ENCODE measurements around the gene PDSS1. TPM values are rescaled to one million over a fixed set of nuclear protein-coding genes. Genes with fewer than 3 reads are reported as not detected.
"Not testable (repeated sequence)": the region's sequence is repeated elsewhere in the genome, so short reads cannot be mapped to it uniquely, and the experiment has no call there.

Gene PDSS1
- total RNA-seq, 1 donor from 2014 or later: 8.7 TPM

GRCh38 chr10:26682931-26683330 is 14.6 kb upstream of the PDSS1 start:
- intact Hi-C loops (cut with micrococcal nuclease): loop anchor here (2.0 kb wide), 1 partner anchor 16 kb away; no protein-coding TSS in a partner anchor
- no peak for DNase-seq
- no peaks in the 10 kb centered on the region for H3K36me3 Mint-ChIP-seq (ENCODE audit: low read depth)
- H3K27me3 Mint-ChIP-seq: peaks cover 8% of the 10 kb centered on the region
- ChIA-PET POLR2A (no interaction called here), CTCF (interaction anchor here (1.2 to 1.9 kb wide), 2 partner anchors 44 to 198 kb away, joined by 3 to 11 read pairs; no protein-coding TSS in a partner anchor)
- no peak overlapping the region for H3K4me3 Mint-ChIP-seq
- H3K9me3 Mint-ChIP-seq: no peaks in the 10 kb centered on the region
- ATAC-seq (ENCODE audit: low read depth): no peak
- H3K27ac Mint-ChIP-seq: no peak overlapping the region
- no peak for TF ChIP-seq CTCF (IDR thresholded peaks at IDR 0.05)
- peaks cover 2% of the 10 kb centered on the region for H3K4me1 Mint-ChIP-seq

- H3K36me3 Mint-ChIP-seq (ENCODE audit: low read depth); H3K4me1 Mint-ChIP-seq; POLR2A ChIA-PET; DNase-seq; H3K27ac Mint-ChIP-seq; H3K4me3 Mint-ChIP-seq; H3K9me3 Mint-ChIP-seq: not testable (repeated sequence)
- peak; percentile 84 for ATAC-seq (ENCODE audit: low read depth)
- CTCF ChIA-PET: interaction anchor here (1.2 to 1.9 kb wide), 2 partner anchors 42 to 197 kb away, joined by 7 to 8 read pairs; no protein-coding TSS in a partner anchor
- intact Hi-C loops (cut with micrococcal nuclease): loop anchor here (1.0 kb wide), 1 partner anchor 198 kb away; no protein-coding TSS in a partner anchor
- H3K27me3 Mint-ChIP-seq: peaks cover 13% of the 10 kb centered on the region
Observed at GRCh38 chr10:26684667-26685264, 12.7 kb upstream of the PDSS1 start.

- TF ChIP-seq CTCF (IDR thresholded peaks at IDR 0.05): no peak
- peaks cover 15% of the 10 kb centered on the region for H3K27me3 Mint-ChIP-seq
- H3K36me3 Mint-ChIP-seq (ENCODE audit: low read depth): no peaks in the 10 kb centered on the region
- no peak for ATAC-seq (ENCODE audit: low read depth)
- no peak overlapping the region for H3K27ac Mint-ChIP-seq
- no peak overlapping the region for H3K4me3 Mint-ChIP-seq
- H3K9me3 Mint-ChIP-seq: no peaks in the 10 kb centered on the region
- intact Hi-C loops (cut with micrococcal nuclease): no loop called here
- DNase-seq: no peak
- POLR2A ChIA-PET: no interaction called here
- CTCF ChIA-PET: interaction anchor here (1.2 to 1.9 kb wide), 3 partner anchors 41 to 196 kb away, joined by 7 to 10 read pairs (median 8); no protein-coding TSS in a partner anchor
- peaks cover 2% of the 10 kb centered on the region for H3K4me1 Mint-ChIP-seq
Observed at GRCh38 chr10:26685441-26685840, 12.1 kb upstream of the PDSS1 start.

GRCh38 chr10:26689399-26689798 is 8.1 kb upstream of the PDSS1 start:
- intact Hi-C loops (cut with micrococcal nuclease): no loop called here
- ATAC-seq (ENCODE audit: low read depth) (no peak), DNase-seq (no peak)
- H3K4me1 Mint-ChIP-seq: peaks cover 2% of the 10 kb centered on the region
- no peaks in the 10 kb centered on the region for H3K36me3 Mint-ChIP-seq (ENCODE audit: low read depth)
- H3K9me3 Mint-ChIP-seq: no peaks in the 10 kb centered on the region
- H3K4me3 Mint-ChIP-seq: no peak overlapping the region
- H3K27me3 Mint-ChIP-seq: peaks cover 16% of the 10 kb centered on the region
- ChIA-PET POLR2A (no interaction called here), CTCF (no interaction called here)
- no peak for TF ChIP-seq CTCF (IDR thresholded peaks at IDR 0.05)
- no peak overlapping the region for H3K27ac Mint-ChIP-seq

- DNase-seq (no peak), ATAC-seq (ENCODE audit: low read depth) (no peak)
- CTCF ChIA-PET: interaction anchor here (1.2 kb wide), 1 partner anchor 35 kb away, joined by 6 read pairs; no protein-coding TSS in a partner anchor
- TF ChIP-seq CTCF (IDR thresholded peaks at IDR 0.05): no peak
- intact Hi-C loops (cut with micrococcal nuclease): loop anchor here (10.0 kb wide), 1 partner anchor 356 kb away; no protein-coding TSS in a partner anchor
- Mint-ChIP-seq H3K27ac (no peak overlapping the region), H3K36me3 (ENCODE audit: low read depth) (no peaks in the 10 kb centered on the region), H3K9me3 (no peaks in the 10 kb centered on the region), H3K4me1 (no peaks in the 10 kb centered on the region), H3K4me3 (no peak overlapping the region), H3K27me3 (peaks cover 16% of the 10 kb centered on the region)
- POLR2A ChIA-PET: no interaction called here
Observed at GRCh38 chr10:26690731-26691475, 6.6 kb upstream of the PDSS1 start.

- H3K27me3 Mint-ChIP-seq; H3K9me3 Mint-ChIP-seq; H3K27ac Mint-ChIP-seq; ATAC-seq (ENCODE audit: low read depth); DNase-seq; H3K4me3 Mint-ChIP-seq; CTCF ChIA-PET; POLR2A ChIA-PET: not testable (repeated sequence)
- Mint-ChIP-seq H3K4me1 (peaks cover 19% of the 10 kb centered on the region), H3K36me3 (ENCODE audit: low read depth) (peaks cover 12% of the 10 kb centered on the region)
- intact Hi-C loops (cut with micrococcal nuclease): loop anchor here (10.0 kb wide), 1 partner anchor 360 kb away; no protein-coding TSS in a partner anchor
Observed at GRCh38 chr10:26694536-26694935, 3.0 kb upstream of the PDSS1 start.

All from activated B cell treated with CpG ODN at 0.5 μM for 24 hours (primary cell).